HEK293 (cell line): ENCODE results near the gene HDGF.

Experiments used
- ZBTB17 ChIP-seq: fragments of 450-650 bp; formaldehyde crosslinking; IDR thresholded peaks from 2 replicates; pipeline ENCODE4 v1.5.1; 2016; ENCODE audit warnings: missing biosample characterization, missing genetic modification characterization
- ZNF121 ChIP-seq: fragments of 450-650 bp; formaldehyde crosslinking; IDR thresholded peaks from 2 replicates; pipeline ENCODE4 v1.5.1; 2016; ENCODE audit warnings: missing biosample characterization, missing genetic modification characterization
- ZNF791 ChIP-seq: fragments of 450-650 bp; formaldehyde crosslinking; IDR thresholded peaks from 2 replicates; pipeline ENCODE4 v1.5.1; 2016; ENCODE audit warnings: missing biosample characterization, missing genetic modification characterization
- TF ChIP-seq, protein P1 (sequence below): fragments of 450-650 bp; formaldehyde crosslinking; IDR thresholded peaks from 2 replicates; pipeline ENCODE4 v1.5.1; 2016; ENCODE audit warnings: missing biosample characterization, missing genetic modification characterization
- TF ChIP-seq, protein P2 (sequence below): fragments of 450-650 bp; formaldehyde crosslinking; IDR thresholded peaks from 2 replicates; pipeline ENCODE4 v1.5.1; 2017; ENCODE audit warnings: missing biosample characterization, missing genetic modification characterization
- TF ChIP-seq, protein P3 (sequence below): fragments of 450-650 bp; formaldehyde crosslinking; IDR thresholded peaks from 2 replicates; pipeline ENCODE4 v1.5.1; 2016; ENCODE audit warnings: missing biosample characterization, missing genetic modification characterization
- TF ChIP-seq, protein P4 (sequence below): fragments of 450-650 bp; formaldehyde crosslinking; optimal IDR thresholded peaks from 2 replicates; pipeline ENCODE3; 2016; ENCODE audit warnings: missing biosample characterization, mild to moderate bottlenecking, missing genetic modification characterization

DNA sequence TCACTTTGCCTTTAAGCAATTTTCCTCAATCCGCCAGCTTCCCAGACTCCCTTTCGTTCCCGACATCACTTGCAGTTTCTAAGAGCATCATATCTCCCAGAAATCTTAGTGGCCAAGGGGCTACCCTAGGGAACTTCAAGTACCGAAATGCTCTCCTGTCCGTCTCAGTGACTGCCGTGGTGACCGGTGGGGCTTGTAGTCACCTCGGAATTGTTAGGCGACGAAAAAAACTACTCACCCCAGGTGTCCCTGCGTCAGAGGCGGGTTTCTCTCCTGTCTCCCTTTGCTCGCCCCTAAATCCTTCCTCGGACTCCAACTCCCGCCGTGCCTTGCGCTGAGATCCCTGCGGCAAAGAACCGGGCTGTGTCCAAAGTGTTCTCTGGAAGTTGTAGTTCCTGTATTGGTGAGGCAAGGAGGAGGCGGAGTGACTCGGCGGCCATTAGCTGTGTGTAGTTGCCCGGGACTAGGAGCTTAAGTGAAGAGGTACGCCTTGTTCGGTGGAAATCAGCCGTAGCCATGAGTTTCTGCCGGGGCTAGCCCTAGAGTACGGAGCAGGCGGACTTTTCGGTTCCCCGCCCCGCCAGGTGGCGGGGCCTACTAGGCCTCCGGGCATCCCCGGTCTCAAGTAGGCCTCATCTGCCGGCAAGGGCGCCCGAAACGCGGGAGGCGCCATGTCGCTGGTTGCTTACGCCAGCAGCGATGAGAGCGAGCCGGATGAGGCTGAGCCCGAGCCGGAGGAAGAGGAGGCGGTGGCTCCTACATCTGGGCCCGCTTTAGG is 15.8 kb upstream of the HDGF start, which contains the start of gene PRCC:
- peak; percentile 80 for TF ChIP-seq ZNF121
- TF ChIP-seq, protein P1, sequence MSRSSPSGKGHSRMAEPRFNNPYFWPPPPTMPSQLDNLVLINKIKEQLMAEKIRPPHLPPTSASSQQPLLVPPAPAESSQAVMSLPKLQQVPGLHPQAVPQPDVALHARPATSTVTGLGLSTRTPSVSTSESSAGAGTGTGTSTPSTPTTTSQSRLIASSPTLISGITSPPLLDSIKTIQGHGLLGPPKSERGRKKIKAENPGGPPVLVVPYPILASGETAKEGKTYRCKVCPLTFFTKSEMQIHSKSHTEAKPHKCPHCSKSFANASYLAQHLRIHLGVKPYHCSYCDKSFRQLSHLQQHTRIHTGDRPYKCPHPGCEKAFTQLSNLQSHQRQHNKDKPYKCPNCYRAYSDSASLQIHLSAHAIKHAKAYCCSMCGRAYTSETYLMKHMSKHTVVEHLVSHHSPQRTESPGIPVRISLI (tag by site-specific recombination): peak; percentile 92
- TF ChIP-seq, protein P2, sequence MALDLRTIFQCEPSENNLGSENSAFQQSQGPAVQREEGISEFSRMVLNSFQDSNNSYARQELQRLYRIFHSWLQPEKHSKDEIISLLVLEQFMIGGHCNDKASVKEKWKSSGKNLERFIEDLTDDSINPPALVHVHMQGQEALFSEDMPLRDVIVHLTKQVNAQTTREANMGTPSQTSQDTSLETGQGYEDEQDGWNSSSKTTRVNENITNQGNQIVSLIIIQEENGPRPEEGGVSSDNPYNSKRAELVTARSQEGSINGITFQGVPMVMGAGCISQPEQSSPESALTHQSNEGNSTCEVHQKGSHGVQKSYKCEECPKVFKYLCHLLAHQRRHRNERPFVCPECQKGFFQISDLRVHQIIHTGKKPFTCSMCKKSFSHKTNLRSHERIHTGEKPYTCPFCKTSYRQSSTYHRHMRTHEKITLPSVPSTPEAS (tag by site-specific recombination): peak; percentile 50; the same call in 1 of the 2 replicates
- TF ChIP-seq, protein P3, sequence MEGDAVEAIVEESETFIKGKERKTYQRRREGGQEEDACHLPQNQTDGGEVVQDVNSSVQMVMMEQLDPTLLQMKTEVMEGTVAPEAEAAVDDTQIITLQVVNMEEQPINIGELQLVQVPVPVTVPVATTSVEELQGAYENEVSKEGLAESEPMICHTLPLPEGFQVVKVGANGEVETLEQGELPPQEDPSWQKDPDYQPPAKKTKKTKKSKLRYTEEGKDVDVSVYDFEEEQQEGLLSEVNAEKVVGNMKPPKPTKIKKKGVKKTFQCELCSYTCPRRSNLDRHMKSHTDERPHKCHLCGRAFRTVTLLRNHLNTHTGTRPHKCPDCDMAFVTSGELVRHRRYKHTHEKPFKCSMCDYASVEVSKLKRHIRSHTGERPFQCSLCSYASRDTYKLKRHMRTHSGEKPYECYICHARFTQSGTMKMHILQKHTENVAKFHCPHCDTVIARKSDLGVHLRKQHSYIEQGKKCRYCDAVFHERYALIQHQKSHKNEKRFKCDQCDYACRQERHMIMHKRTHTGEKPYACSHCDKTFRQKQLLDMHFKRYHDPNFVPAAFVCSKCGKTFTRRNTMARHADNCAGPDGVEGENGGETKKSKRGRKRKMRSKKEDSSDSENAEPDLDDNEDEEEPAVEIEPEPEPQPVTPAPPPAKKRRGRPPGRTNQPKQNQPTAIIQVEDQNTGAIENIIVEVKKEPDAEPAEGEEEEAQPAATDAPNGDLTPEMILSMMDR: peak; percentile 60
- TF ChIP-seq ZNF791 (tag by site-specific recombination): no peak
- TF ChIP-seq, protein P4, sequence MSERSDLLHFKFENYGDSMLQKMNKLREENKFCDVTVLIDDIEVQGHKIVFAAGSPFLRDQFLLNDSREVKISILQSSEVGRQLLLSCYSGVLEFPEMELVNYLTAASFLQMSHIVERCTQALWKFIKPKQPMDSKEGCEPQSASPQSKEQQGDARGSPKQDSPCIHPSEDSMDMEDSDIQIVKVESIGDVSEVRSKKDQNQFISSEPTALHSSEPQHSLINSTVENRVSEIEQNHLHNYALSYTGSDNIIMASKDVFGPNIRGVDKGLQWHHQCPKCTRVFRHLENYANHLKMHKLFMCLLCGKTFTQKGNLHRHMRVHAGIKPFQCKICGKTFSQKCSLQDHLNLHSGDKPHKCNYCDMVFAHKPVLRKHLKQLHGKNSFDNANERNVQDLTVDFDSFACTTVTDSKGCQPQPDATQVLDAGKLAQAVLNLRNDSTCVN: peak; percentile 38
- TF ChIP-seq ZBTB17 (tag by site-specific recombination): peak; percentile 95
